VCaP (cell line): Measurements from ENCODE around the gene HCK.

ENCODE experiments used
- H3K27ac ChIP-seq: fragments of 450-650 bp; 2 replicates; pipeline ENCODE4 v1.5.1; 2017
- CTCF ChIP-seq: fragments of 450-650 bp; conservative IDR thresholded peaks from 2 replicates; pipeline ENCODE4 v1.5.1; 2017; ENCODE audit warnings: mild to moderate bottlenecking, moderate library complexity

HCK gene

GRCh38 chr20:32067234-32067821 lies 15.3 kb downstream of the HCK start:
- H3K27ac ChIP-seq = no peak overlapping the region
- no peak for TF ChIP-seq CTCF

- H3K27ac ChIP-seq = no peak overlapping the region
- TF ChIP-seq CTCF = no peak
Measured at GRCh38 chr20:32068174-32068573, 16.1 kb downstream of the HCK start.

GRCh38 chr20:32069711-32070110 lies 17.7 kb downstream of the HCK start:
- TF ChIP-seq CTCF = no peak
- no peak overlapping the region for H3K27ac ChIP-seq

- H3K27ac ChIP-seq = no peak overlapping the region
- no peak for TF ChIP-seq CTCF
Measured at GRCh38 chr20:32070282-32070681, 18.2 kb downstream of the HCK start.

- TF ChIP-seq CTCF = no peak
- no peak overlapping the region for H3K27ac ChIP-seq
Measured at GRCh38 chr20:32070690-32071213, 18.7 kb downstream of the HCK start.

GRCh38 chr20:32071395-32072167 lies 19.5 kb downstream of the HCK start:
- H3K27ac ChIP-seq = no peak overlapping the region
- TF ChIP-seq CTCF = no peak

- no peak overlapping the region for H3K27ac ChIP-seq
- TF ChIP-seq CTCF = no peak
Measured at GRCh38 chr20:32072168-32072750, 20.2 kb downstream of the HCK start.
